ENCODE data around the gene SLC16A5. TPM values are rescaled to one million over a fixed set of nuclear protein-coding genes. Genes with fewer than 3 reads are reported as not detected.

SLC16A5 gene
- total RNA-seq, 1 donor from 2014 or later = 50.9 TPM

DNA sequence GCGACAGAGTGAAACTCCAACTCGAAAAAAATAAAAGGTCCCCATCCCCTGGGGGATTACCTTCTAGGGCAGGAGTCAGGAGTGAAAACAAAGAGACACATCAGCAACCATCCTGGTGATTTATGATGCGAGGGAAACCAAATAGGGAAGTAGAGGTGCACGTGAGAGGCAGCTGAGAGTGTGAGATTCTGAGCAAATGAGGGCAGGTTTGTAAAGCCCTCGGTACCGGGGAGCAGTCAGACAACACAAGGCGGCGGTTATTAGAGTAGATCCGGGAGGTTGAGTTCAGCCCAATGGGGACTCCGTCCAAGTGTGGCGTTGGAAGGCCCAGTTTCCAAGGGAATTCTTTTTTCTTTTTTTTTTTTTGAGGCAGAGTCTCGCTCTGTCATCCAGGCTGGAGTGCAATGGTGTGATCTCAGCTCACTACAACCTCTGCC is 14.6 kb downstream of the SLC16A5 start:
- TF ChIP-seq, protein P1, sequence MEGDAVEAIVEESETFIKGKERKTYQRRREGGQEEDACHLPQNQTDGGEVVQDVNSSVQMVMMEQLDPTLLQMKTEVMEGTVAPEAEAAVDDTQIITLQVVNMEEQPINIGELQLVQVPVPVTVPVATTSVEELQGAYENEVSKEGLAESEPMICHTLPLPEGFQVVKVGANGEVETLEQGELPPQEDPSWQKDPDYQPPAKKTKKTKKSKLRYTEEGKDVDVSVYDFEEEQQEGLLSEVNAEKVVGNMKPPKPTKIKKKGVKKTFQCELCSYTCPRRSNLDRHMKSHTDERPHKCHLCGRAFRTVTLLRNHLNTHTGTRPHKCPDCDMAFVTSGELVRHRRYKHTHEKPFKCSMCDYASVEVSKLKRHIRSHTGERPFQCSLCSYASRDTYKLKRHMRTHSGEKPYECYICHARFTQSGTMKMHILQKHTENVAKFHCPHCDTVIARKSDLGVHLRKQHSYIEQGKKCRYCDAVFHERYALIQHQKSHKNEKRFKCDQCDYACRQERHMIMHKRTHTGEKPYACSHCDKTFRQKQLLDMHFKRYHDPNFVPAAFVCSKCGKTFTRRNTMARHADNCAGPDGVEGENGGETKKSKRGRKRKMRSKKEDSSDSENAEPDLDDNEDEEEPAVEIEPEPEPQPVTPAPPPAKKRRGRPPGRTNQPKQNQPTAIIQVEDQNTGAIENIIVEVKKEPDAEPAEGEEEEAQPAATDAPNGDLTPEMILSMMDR (IDR thresholded peaks at IDR 0.05; ENCODE audit: unreplicated experiment) = no peak
- Mint-ChIP-seq H3K4me3 (ENCODE audit: unreplicated experiment) (peak overlapping the region; percentile 8), H3K9me3 (ENCODE audit: unreplicated experiment) (no peaks in the 10 kb centered on the region), H3K36me3 (ENCODE audit: low read depth, unreplicated experiment) (peaks cover 21% of the 10 kb centered on the region), H3K27me3 (ENCODE audit: unreplicated experiment) (peaks cover 5% of the 10 kb centered on the region), H3K27ac (ENCODE audit: unreplicated experiment) (peak overlapping the region; percentile 55), H3K4me1 (ENCODE audit: unreplicated experiment) (peaks cover 52% of the 10 kb centered on the region)
- DNase-seq (ENCODE audit: low spot score) = no peak

DNA sequence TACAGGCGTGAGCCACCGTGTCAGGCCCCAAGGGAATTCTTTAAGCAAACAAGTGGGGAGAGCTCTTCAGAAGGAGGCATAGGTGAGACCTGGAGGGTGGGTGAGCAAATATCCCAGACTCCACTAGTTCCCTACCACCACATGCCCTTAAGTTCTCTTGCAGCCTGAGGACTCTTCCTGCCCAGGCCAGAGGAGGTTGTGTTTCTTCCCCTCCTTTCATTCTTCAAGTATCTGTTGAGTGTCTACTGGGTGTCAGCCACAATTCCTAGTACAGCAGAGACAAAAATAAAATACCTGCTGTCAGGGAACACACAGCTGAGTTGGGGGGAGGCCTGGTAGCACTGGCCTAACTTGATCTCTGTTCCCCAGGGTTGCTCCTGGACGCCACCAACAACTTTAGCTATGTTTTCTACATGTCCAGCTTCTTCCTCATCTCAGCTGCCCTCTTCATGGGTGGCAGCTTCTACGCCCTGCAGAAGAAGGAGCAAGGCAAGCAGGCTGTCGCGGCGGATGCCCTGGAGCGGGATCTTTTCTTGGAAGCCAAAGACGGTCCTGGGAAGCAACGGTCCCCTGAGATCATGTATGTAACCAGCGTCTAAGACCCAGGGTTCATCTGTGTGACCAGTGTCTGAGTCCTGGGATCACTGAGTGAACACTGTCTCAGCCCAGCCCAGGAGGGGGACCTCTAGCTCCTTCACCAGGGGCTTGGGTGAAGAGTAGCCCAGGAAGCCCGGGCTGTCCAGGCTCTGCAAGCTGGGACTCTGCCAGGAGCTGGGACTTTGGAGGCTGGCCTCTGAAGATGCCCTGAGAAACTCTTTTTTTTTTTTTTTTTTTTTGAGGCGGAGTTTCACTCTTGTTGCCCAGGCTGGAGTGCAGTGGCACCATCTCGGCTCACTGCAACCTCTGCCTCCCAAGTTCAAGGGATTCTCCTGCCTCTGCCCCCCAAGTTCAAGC is 16.1 kb downstream of the SLC16A5 start:
- TF ChIP-seq, protein P1 (IDR thresholded peaks at IDR 0.05; ENCODE audit: unreplicated experiment) = no peak
- no peak for DNase-seq (ENCODE audit: low spot score)
- Mint-ChIP-seq H3K4me1 (ENCODE audit: unreplicated experiment) (peaks cover 52% of the 10 kb centered on the region), H3K27ac (ENCODE audit: unreplicated experiment) (peak overlapping the region; percentile 67), H3K27me3 (ENCODE audit: unreplicated experiment) (peaks cover 4% of the 10 kb centered on the region), H3K9me3 (ENCODE audit: unreplicated experiment) (no peaks in the 10 kb centered on the region), H3K4me3 (ENCODE audit: unreplicated experiment) (peak overlapping the region; percentile 67), H3K36me3 (ENCODE audit: low read depth, unreplicated experiment) (peaks cover 12% of the 10 kb centered on the region)

DNA sequence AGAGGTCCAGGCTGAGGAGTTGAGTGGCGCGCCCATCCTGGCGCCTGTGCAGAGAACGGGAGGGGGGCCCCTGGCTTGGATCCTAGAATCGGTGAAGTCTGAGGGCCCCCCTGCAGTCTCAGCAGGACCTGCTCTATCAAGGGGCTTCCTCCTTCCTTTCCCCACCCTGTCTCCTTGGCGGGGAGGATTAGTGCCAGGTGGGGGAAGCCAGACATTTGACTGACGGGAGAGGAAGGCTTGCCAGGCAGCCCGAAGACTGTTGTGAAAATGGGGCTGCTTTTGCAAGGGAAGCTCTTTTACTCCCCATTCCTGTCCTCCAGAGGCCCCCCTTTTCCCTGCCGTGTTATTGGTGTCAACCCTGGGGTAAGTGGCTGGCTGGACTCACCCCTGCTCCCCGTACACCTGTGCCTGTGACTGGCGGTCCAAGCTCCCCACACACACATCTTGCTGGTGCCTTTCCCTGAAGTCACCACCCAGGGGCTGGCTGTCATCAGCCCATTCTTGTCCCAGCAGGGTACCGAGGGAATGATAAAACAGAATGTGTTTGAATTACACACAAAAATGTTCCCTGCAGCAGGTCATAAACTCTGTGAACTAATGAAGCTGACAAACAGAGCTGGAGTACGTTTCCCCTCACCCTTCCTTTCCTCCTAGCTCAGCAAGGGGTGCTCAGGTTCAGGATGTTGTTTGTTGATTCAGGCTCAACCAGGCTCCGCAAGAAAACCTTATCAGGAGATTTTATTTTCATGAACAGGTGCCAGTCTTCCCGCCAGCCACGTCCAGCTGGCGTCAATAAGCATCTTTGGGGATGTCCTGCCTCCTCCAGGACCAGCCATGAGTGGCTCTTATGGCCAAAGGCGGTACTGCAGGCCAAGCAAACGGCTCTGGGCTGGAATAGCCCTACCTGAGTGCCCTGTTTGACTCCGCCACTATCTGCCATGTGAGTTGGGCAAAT is 17.6 kb downstream of the SLC16A5 start:
- DNase-seq (ENCODE audit: low spot score) = peak; percentile 83
- Mint-ChIP-seq H3K27ac (ENCODE audit: unreplicated experiment) (peak overlapping the region; percentile 97), H3K9me3 (ENCODE audit: unreplicated experiment) (no peaks in the 10 kb centered on the region), H3K4me3 (ENCODE audit: unreplicated experiment) (peak overlapping the region; percentile 79), H3K4me1 (ENCODE audit: unreplicated experiment) (peaks cover 52% of the 10 kb centered on the region), H3K36me3 (ENCODE audit: low read depth, unreplicated experiment) (peaks cover 9% of the 10 kb centered on the region), H3K27me3 (ENCODE audit: unreplicated experiment) (peaks cover 7% of the 10 kb centered on the region)
- TF ChIP-seq, protein P1 (IDR thresholded peaks at IDR 0.05; ENCODE audit: unreplicated experiment) = peak; percentile 89

DNA sequence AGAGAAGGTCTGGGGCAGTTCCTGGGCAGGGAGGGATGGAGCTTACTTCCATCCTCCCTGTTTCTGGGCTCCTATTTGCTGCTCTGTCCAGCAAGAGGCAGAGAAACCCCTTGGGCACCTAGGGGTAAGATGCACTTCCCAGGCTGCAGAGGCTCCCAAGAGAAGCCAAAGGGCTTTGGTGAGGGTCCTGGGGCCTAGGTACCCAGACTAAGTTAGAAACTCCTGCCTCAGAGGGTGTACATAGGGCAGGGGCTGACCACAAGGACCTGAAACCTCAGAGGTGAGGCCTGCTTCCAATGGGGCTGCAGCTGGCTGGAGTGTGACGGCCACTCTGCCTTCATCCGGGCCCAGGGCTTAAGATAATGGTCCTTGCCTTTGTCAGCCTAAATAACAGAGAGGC is 20.4 kb downstream of the SLC16A5 start:
- H3K27ac Mint-ChIP-seq (ENCODE audit: unreplicated experiment) = no peak overlapping the region
- no peak for DNase-seq (ENCODE audit: low spot score)
- H3K9me3 Mint-ChIP-seq (ENCODE audit: unreplicated experiment) = no peaks in the 10 kb centered on the region
- H3K4me1 Mint-ChIP-seq (ENCODE audit: unreplicated experiment) = peaks cover 55% of the 10 kb centered on the region
- H3K36me3 Mint-ChIP-seq (ENCODE audit: low read depth, unreplicated experiment) = peaks cover 18% of the 10 kb centered on the region
- H3K4me3 Mint-ChIP-seq (ENCODE audit: unreplicated experiment) = peak overlapping the region; percentile 48
- TF ChIP-seq, protein P1 (IDR thresholded peaks at IDR 0.05; ENCODE audit: unreplicated experiment) = no peak
- H3K27me3 Mint-ChIP-seq (ENCODE audit: unreplicated experiment) = peaks cover 9% of the 10 kb centered on the region

Data from endothelial cell (in vitro differentiated cells).